ENCODE results near the gene LIN52.
A peak's percentile ranks its signal among the peaks of the same experiment; 100 is the strongest.

The LIN52 gene

DNA sequence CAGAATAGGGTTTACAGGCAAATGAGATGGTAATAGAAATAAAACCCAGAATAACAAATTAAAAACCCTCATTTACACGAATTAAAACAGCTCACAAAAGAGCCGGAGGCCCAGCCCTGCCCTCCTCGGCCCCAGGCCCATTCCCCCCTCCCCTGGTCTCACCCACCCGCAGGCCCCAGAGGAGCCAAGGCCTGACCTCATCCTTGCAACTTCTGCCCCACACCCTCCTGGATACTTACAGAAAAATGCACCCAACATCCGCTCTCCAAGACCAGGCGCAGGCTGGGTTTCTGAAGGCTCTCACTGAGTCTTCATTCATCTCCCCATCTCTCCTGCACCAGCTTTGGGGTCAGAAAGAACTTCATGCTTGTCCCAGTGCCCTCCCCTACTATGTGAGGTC is 138.3 kb downstream of the LIN52 start:
- H3K4me3 ChIP-seq (ENCODE audit: low read depth, low read length): no peak overlapping the region

DNA sequence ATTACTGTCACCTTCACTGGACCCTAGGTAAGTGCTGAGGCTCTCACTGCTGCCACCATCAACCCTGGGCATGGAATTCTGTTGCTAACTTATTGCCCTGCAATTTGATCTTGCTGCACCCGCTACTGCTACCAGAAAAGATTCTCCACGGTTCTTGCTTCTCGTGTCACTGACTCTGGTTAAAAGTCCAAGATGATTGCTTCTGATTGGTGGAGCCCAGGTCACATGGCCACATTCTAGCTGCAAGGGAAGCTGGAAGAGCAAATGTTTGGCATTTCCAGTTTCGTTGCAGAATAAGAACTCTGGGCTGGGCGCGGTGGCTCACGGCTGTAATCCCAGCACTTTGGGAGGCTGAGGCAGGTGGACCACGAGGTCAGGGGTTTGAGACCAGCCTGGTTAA is 147.0 kb downstream of the LIN52 start:
- no peak overlapping the region for H3K4me3 ChIP-seq (ENCODE audit: low read depth, low read length)

DNA sequence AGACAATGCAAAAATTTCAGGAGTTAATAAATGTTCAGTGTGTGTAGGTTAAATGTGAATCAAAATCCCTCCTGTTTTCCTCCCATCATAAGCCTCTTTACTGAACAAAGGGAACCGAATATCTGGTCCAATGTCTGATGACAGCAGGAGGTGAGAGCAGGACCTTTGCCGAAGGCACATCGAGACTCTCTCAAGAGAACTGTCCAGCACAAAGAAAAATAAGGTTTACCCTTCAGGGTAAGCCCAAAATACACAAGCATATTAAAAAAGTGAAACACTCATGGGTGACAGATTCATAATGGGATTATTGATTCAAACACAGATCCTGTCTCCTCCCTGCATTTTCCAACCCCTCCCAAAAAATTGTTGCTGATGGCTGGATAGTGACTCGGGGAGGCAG is 150.3 kb downstream of the LIN52 start:
- H3K4me3 ChIP-seq (ENCODE audit: low read depth, low read length): no peak overlapping the region

DNA sequence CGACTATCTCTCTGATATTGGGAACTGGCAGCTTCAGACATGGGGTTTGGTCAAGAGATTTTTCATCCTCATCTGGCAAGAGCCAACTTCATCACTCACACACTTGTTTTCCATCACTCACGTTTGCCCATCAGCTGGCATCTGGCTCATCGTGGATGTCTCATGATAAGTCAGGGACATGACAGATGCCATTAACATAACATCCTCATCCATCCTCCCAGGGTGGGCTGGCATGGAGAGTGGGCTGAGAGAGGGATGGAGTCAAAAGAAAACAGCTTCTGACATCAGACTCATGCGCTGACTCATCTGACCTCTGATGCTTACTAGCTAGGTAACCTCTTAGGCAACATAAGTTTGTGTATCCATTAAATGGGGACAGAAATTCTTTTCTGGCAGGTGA is 152.7 kb downstream of the LIN52 start:
- no peak overlapping the region for H3K4me3 ChIP-seq (ENCODE audit: low read depth, low read length)

DNA sequence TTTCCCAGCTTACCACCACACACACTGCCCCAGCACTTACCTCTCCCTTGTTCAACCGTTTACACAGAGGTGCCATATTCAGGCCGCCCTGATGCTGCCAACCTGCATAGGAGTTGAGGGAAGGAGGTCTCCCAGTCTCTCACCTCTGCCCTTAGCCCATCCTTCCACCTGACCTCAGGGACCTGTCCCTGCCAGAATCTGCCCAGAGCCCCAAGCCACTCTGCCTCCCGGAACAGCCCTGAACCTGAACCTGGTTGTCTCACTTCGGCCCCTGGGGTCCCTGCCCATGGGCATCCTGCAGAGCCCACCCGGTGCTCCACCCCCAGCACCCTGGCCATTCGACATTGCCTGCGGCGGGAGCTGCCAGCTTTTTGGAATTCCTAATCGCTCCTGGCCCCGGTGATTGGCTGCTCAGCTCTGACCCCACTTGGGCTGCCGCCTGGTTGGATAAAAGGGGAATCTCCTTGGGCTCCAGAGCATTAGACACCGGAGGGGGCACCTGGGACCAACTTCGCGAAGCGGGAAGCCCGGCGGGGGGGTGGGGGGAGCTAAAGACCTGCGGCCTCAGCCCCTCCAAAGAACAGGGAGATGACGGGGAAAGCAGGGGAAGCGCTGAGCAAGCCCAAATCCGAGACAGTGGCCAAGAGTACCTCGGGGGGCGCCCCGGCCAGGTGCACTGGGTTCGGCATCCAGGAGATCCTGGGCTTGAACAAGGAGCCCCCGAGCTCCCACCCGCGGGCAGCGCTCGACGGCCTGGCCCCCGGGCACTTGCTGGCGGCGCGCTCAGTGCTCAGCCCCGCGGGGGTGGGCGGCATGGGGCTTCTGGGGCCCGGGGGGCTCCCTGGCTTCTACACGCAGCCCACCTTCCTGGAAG is 154.5 kb downstream of the LIN52 start, which contains the start of gene VSX2:
Gene VSX2, plus strand, starts transcription at position 476 of the 874 bp plus-strand sequence. Its CDS starts 113 bp downstream, at position 589.
- peak within 1 kb of the TSS; percentile 21 for H3K4me3 ChIP-seq (ENCODE audit: low read depth, low read length)

DNA sequence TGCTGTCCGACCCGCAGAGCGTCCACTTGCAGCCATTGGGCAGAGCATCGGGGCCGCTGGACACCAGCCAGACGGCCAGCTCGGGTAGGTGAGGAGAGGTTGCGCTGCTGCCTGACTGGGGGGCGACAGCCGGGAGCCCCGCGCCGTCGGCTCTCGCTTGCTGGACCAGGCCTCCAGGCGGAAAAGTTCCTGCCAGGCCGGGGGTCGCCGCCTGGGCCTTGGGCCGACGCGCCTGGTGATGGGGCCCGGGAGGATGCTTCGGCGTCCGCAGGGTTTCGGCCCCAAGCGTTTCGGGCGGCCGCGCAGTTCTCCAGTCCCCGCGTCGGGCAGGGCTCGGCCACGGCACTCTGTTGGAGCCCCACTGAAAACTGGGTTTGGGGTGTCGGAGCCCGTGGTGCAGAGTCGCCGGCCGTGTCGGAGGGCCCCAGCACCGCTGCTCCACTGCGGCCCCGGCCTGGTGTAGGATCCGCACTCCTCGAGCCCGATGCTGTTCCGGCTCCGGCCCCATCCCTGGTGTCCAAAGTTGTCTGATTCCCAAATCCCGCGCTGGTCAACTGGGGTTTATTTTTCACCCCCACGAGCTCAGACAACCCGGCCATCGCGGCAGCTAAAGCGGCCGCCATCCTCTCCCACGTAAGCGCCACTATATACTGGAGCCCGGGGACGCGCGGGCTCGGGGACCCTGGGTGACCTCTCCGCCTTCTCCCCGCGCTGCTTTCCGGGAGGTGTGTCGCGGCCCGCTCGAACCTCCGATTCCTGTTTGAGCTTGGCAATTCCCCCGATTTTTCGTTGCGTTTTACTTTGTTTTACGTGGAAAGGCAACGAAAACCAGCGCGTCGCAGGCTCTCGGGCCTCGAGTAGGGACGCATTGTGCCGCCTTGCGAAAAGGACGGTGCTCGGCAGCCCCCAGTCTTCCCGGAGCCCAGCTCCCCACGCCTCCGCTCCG is 155.4 kb downstream of the LIN52 start:
- peak overlapping the region; percentile 21 for H3K4me3 ChIP-seq (ENCODE audit: low read depth, low read length)

DNA sequence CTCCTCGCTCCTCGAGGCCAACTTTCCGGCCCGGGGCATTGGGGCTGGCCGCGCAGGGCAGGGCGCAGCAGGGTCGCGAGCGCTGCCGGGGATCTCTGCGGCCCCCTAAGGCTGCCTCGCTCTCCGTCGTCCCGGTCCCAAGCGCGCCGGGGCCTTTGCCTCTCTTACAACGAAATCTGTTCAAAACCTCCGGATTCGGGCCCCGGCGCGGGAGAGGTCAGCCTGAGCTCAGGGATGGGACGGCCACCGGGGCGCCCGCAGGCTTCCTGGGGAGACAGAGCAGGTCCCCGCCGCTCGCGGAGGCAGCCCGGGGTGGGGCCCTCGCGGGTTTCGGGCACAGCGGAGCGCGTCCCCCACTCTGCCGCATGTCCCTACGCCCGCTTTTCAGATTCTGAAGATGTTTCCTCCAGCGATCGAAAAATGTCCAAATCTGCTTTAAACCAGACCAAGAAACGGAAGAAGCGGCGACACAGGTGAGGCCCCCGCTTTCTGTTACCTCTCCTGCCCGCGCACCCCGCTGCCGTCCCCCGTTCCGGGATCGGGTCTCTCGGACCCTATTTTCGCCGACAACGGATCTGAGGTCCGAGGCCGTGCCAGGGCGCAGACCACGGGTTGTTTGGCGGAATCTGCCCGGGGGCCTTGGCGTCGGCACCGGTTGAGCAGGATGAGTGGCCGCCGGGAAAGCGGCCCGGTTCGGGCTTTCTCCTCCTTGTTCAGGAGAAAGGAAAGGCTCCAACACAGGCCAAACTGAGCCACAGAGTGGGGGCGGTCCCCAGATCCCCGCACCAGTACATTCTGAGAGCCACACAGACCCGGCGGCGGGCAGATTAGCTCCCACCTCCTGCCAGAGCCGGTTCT is 156.3 kb downstream of the LIN52 start:
- H3K4me3 ChIP-seq (ENCODE audit: low read depth, low read length): peak overlapping the region; percentile 13

DNA sequence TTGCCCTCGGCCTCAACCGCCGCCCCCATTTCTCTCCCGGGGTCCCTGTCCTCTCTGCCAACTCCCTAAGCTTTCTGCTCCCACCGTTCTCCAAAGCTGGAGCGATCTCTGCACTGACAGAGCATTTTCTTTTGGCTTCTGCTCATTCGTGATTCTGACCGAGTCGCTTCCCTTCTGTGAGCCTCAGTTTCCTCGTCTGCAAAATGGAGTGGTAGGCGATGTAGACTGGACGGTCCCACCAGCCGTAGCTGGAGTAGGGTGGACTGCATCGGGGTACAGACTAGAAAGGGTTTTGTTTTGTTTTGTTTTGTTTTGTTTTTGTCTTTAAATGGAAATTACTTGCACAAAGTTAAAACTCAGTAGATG is 156.9 kb downstream of the LIN52 start:
- peak overlapping the region; percentile 13 for H3K4me3 ChIP-seq (ENCODE audit: low read depth, low read length)

DNA sequence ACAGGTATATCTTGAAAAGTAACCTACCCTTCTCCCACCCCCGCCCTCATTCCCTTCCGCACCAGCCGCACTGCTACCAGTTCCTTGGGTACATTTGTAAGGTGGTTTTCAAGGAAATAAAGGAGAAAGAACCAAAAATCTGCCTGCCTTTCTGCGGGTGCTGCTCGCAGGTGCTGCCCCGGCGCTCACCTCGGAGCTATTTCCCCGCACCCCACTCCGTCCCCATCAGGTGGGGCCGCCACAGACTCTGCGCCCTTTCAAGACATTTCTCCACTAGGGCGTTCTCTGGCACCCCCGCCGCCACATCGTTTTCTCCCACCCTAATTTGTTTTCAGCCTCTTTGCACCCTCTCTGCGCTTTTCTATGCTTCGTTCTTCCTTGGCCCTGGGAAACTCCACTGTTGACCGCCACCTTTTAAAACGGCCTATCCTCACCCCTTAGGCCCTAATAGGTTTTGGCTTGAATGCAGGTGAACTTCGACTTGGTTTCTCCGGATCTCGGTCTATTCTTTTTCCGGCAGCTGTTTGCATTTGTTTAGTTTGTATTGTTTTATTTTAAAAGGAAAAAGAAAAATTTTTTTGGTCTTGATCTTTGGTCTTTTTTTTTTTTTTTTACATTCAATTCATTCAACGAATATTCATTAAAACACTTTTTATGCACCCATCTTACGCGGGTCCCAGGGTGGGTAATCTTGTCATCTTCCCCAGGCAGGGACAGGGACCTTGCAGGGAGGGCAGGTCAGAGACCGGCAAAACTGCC is 157.4 kb downstream of the LIN52 start:
- no peak overlapping the region for H3K4me3 ChIP-seq (ENCODE audit: low read depth, low read length)

DNA sequence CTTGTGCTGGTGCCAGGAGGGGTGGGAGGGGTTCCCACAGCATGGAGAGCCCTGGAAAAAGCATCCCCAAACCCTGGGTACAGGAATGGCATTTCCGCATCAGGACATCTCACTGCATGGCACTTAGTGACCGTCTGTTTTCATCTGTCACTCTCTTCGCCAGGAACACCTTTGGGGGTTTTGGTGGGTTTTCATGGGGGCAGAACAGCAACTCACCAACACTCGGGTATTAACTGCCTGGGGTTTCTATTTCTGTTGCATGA is 158.0 kb downstream of the LIN52 start:
- no peak overlapping the region for H3K4me3 ChIP-seq (ENCODE audit: low read depth, low read length)

DNA sequence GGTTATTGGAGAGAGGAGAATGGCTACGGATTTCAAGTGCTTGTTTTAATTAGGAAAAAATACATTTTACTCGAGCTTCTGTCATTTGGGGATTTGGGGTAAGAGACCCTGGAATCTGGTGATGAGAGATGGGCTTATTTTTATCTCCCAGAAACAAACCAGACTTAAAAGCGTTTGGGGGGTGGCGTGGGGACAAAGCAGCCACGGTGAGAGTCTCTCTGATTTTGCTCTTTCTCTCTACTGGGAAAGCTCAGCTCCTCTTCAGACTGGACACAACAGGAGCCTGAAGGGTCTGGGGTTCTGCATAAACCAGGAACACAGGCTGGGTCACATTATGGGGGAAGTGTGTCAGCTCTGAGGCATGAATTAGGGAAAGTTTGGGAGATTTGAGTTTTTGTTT is 158.3 kb downstream of the LIN52 start:
- H3K4me3 ChIP-seq (ENCODE audit: low read depth, low read length): no peak overlapping the region

DNA sequence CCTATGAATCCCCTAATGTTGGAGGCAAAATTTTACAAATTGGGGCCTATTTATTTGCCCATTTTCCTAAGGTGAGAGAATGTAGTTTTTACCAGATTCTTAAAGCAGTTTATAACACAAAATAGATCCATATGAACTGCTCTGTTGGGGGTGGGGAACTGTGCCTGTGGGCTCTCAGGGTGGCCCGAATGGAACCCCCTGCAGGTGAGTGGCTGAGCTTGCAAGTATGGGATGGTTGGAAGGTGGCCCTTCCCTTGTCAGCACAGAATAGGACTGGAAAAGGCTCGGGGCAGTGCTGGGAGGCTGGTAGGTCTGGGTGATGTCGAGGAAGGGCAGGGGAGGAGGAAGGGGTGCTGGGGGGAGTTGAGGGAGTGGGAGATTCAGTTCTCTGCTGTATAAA is 159.4 kb downstream of the LIN52 start:
- H3K4me3 ChIP-seq (ENCODE audit: low read depth, low read length): no peak overlapping the region

DNA sequence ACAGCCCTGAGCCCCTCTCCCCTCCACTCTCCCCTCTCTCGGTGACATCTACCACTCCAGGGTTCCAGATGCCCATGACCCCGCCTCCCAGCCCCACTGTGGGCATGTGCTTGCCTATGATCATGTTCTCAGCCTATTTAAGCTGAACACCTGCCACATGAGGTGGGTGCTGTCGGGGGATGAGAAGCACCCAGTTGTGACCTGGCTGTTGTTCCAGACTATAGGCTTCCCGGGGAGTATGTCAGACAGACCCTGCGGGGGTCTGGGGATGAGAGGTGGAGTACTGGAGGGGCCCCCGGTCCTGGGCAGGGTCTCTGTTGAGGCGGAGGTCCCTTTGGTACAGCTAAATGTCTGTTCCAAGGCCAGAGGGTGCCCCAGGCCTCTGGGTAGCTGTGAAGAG is 160.5 kb downstream of the LIN52 start:
- H3K4me3 ChIP-seq (ENCODE audit: low read depth, low read length): no peak overlapping the region

DNA sequence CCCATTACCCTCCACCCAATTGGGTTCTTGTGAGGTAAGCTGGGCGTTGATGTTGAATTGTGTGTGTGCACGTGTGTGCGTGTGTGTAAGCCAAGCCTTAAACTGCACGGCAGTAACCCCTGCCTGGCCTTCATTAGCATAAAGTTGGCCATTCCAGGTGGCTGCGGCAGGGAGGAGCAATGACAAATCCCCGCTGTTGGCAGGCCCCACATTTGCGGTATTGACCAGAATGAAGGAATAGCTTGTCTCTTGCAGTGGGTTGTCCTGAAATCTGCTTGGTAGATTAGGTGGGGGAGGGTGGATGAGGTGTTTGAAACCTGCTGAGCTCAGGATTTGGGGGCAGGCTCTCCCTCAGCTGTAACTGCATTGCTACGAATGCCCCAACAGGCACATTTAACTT is 161.8 kb downstream of the LIN52 start:
- H3K4me3 ChIP-seq (ENCODE audit: low read depth, low read length): no peak overlapping the region

DNA sequence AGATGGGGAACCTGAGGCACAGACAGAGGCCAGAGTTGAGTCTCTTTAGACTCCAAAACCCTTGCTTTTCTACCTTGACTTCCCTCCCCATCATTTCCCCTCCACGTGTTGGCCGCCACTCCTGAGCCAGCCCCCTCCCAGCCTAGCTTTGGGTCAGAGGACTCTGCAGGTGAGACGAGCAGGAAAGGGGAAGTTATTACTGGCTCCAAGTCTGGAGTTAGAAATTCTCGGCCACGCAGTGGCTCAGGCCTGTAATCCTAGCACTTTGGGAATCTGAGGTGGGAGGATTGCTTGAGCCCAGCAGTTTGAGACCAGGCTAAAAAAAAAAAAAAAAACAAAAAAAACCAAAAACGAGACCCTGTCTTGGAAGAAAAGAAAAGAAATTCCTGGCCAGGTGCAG is 163.3 kb downstream of the LIN52 start:
- H3K4me3 ChIP-seq (ENCODE audit: low read depth, low read length): no peak overlapping the region

DNA sequence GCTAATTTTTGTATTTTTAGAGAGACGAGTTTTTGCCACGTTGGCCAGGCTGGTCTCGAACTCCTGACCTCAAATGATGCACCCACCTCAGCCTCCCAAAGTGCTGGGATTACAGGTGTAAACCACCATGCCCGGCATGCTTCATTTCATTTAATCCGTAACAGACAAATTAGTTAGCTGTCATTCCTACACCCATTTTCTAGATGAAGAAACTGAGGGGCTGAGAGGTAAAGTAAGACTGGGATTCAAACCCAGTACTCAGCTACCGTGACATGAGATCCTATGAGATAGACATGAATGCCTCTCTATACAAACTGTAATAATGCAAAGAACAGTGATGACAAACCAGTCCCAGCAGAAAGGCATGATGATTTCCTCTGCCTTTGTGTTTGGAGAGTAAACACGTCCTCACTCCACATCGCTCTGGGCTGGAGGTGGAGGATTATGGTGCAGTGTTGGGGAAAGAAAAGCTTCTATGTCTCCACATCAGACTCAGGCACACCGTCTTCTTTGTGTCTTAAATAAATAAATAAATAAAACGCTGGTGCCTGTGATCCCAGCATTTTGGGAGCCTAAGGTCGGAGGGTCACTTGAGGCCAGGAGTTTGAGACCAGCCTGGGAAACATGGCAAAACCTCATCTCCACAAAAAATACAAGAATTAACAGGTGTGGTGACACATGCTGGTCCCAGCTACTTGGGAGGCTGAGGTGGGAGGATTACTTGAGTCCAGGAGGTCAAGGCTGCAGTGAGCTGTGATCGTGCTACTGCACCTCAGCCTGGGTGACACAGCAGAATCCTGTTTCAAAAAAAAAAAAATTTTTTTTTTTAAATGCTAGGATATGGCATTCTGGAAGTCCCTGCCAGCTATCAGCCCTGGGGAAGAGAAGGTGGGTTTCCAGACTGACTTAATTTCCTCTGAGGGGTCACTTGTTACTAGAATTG is 164.9 kb downstream of the LIN52 start:
- H3K4me3 ChIP-seq (ENCODE audit: low read depth, low read length): no peak overlapping the region

Measured in iPS-11a (cell line).